NCI-H2227 (cell line): ENCODE results near the gene ZNF775.

Source experiments
- DNase-seq: peaks from one replicate; lab custom pipeline; 2025; ENCODE audit not compliant: unreplicated experiment; lab: John Stamatoyannopoulos, UW

ZNF775 gene

GRCh38 chr7:150432915-150433892, 54.1 kb downstream of the ZNF775 start:
- DNase-seq = no peak

- DNase-seq = no peak
Observed at GRCh38 chr7:150434240-150434639, 55.1 kb downstream of the ZNF775 start.

- no peak for DNase-seq
Observed at GRCh38 chr7:150435047-150435389, 55.9 kb downstream of the ZNF775 start.

GRCh38 chr7:150435390-150436073, 56.4 kb downstream of the ZNF775 start:
- DNase-seq = no peak

GRCh38 chr7:150439967-150440366, 60.8 kb downstream of the ZNF775 start:
- no peak for DNase-seq

GRCh38 chr7:150441524-150441923, 62.4 kb downstream of the ZNF775 start:
- DNase-seq = no peak

- DNase-seq = no peak
Observed at GRCh38 chr7:150442811-150443210, 63.7 kb downstream of the ZNF775 start.

GRCh38 chr7:150443793-150444540, 64.8 kb downstream of the ZNF775 start:
- no peak for DNase-seq

GRCh38 chr7:150444674-150445365, 65.7 kb downstream of the ZNF775 start:
- DNase-seq = no peak

GRCh38 chr7:150446288-150446938, 67.3 kb downstream of the ZNF775 start:
- no peak for DNase-seq
